OCI-LY1 (cell line): Measurements from ENCODE around the gene CHN2.

Source experiments
- H2AFZ ChIP-seq: fragments of 200-600 bp; sonication (generic), shearing (Covaris generic); 2 replicates; pipeline ENCODE4 v1.6.0; 2014; ENCODE audit warnings: antibody characterized with exemption, mild to moderate bottlenecking, low read length
- H3F3A ChIP-seq: fragments of 200-600 bp; sonication (generic), shearing (Covaris generic); 2 replicates; pipeline ENCODE4 v1.6.0; 2014; ENCODE audit warnings: mild to moderate bottlenecking, antibody characterized with exemption, low read length, moderate library complexity; ENCODE audit not compliant: insufficient read depth
- H3K27ac ChIP-seq: fragments of 200-600 bp; sonication (generic); 2 replicates; pipeline ENCODE4 v1.5.1; 2014; ENCODE audit warnings: low read length, mixed run types, mild to moderate bottlenecking, low read depth; ENCODE audit not compliant: poor library complexity, severe bottlenecking
- H3K27me3 ChIP-seq: fragments of 200-600 bp; sonication (generic); 2 replicates; pipeline ENCODE4 v1.6.0; 2014; ENCODE audit warnings: antibody characterized with exemption, mild to moderate bottlenecking, low read length, moderate library complexity; ENCODE audit not compliant: insufficient read depth
- H3K36me3 ChIP-seq: fragments of 200-600 bp; sonication (generic); 2 replicates; pipeline ENCODE4 v1.6.1; 2014; ENCODE audit warnings: mild to moderate bottlenecking, antibody characterized with exemption, low read length, moderate library complexity, mixed read lengths; ENCODE audit not compliant: insufficient read depth
- H3K4me1 ChIP-seq: fragments of 200-600 bp; sonication (generic); 2 replicates; pipeline ENCODE4 v1.5.1; 2014; ENCODE audit warnings: mild to moderate bottlenecking, low read length, moderate library complexity; ENCODE audit not compliant: insufficient read depth, severe bottlenecking
- H3K4me2 ChIP-seq: fragments of 200-600 bp; sonication (generic), shearing (Covaris generic); 2 replicates; pipeline ENCODE4 v1.6.1; 2014; ENCODE audit warnings: low read length
- H3K4me3 ChIP-seq: fragments of 200-600 bp; sonication (generic); 2 replicates; pipeline ENCODE4 v1.5.1; 2014; ENCODE audit warnings: low read length, low read depth, mild to moderate bottlenecking, mixed read lengths; ENCODE audit not compliant: poor library complexity, severe bottlenecking
- H3K79me2 ChIP-seq: fragments of 200-600 bp; shearing (Covaris generic); 2 replicates; pipeline ENCODE4 v1.6.1; 2016; ENCODE audit warnings: mixed run types, low read length, mixed read lengths; ENCODE audit not compliant: insufficient read depth
- H3K9ac ChIP-seq: fragments of 200-600 bp; sonication (generic), shearing (Covaris generic); 2 replicates; pipeline ENCODE4 v1.6.1; 2014; ENCODE audit warnings: mild to moderate bottlenecking, low read length, mixed read lengths
- H3K9me2 ChIP-seq: fragments of 200-600 bp; sonication (generic), shearing (Covaris generic); 2 replicates; pipeline ENCODE4 v1.6.1; 2014; ENCODE audit warnings: low read depth, mild to moderate bottlenecking, low read length, mixed read lengths
- H3K9me3 ChIP-seq: fragments of 200-600 bp; shearing (Covaris generic); 2 replicates; pipeline ENCODE4 v1.6.1; 2014; ENCODE audit warnings: low read length, mixed read lengths
- H4K20me1 ChIP-seq: fragments of 200-600 bp; sonication (generic), shearing (Covaris generic); 2 replicates; pipeline ENCODE4 v1.6.0; 2016; ENCODE audit warnings: mild to moderate bottlenecking, low read length; ENCODE audit not compliant: insufficient read depth
- CTCF ChIP-seq: fragments of 200-600 bp; sonication (generic), shearing (Covaris generic); IDR thresholded peaks from 2 replicates; pipeline ENCODE4 v1.5.1; 2017; ENCODE audit warnings: mild to moderate bottlenecking, antibody characterized with exemption, low read length, moderate library complexity, mixed read lengths
- EZH2 ChIP-seq: fragments of 200-600 bp; sonication (generic), shearing (Covaris generic); IDR thresholded peaks from 2 replicates; pipeline ENCODE4 v1.8.0; 2017; ENCODE audit warnings: borderline replicate concordance, mixed run types, mild to moderate bottlenecking, antibody characterized with exemption, low read length, moderate library complexity, mixed read lengths

CHN2 gene

DNA sequence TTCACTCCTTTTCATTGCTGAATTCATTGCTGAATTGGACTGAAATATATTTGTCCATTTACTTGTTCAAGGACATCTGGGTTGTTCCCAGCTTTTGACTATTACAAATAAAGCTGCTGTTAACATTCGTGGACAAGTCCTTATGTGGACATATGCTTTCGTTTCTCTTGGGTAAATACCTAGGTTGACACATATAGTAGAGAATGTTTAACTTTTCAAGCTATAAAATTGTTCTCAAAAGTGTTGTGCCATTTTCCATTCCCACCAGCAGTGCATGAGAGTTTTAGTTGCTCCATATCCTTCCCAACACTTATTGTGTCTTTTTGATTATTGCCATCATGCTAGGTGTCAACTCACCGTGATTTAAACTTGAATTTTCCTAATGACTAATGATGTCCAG is 30.7 kb upstream of the CHN2 start:
- H3K9me2 ChIP-seq: no peaks in the 10 kb centered on the region
- H3K9me3 ChIP-seq: peaks cover 11% of the 10 kb centered on the region
- no peaks in the 10 kb centered on the region for H3K4me1 ChIP-seq
- H3K9ac ChIP-seq: no peak overlapping the region
- no peaks in the 10 kb centered on the region for H3F3A ChIP-seq
- no peaks in the 10 kb centered on the region for H3K36me3 ChIP-seq
- TF ChIP-seq CTCF (no peak), EZH2 (no peak)
- no peaks in the 10 kb centered on the region for H4K20me1 ChIP-seq
- no peak overlapping the region for H3K27ac ChIP-seq
- H3K4me3 ChIP-seq: no peak overlapping the region
- no peaks in the 10 kb centered on the region for H3K27me3 ChIP-seq
- H3K79me2 ChIP-seq: no peaks in the 10 kb centered on the region
- H2AFZ ChIP-seq: no peak overlapping the region
- H3K4me2 ChIP-seq: no peak overlapping the region

DNA sequence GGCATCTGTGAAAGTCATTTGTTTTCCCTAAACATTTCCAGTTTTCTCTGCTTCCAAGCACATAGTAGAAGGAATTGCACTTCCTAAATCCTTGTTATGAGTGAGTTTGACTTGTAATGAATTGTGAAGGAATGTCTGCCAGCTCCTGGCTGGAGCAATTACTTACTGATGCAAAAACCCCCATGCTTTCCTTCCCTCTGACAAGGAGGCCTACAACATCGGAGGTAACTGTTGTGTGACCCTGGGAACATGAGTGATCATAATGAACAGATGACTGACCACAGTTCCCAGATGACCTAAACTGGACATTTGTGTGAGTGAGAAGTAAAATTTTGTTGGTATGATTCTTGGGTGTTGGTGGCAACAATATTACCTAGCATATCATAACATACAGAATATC is 26.9 kb upstream of the CHN2 start:
- Histone ChIP-seq H3K36me3 (no peaks in the 10 kb centered on the region), H3K4me1 (no peaks in the 10 kb centered on the region), H3K27ac (no peak overlapping the region), H3K79me2 (no peaks in the 10 kb centered on the region), H3K4me2 (no peak overlapping the region), H3K9ac (no peak overlapping the region), H3K27me3 (no peaks in the 10 kb centered on the region), H3F3A (no peaks in the 10 kb centered on the region), H3K9me3 (peaks cover 11% of the 10 kb centered on the region), H4K20me1 (no peaks in the 10 kb centered on the region), H2AFZ (no peak overlapping the region), H3K9me2 (no peaks in the 10 kb centered on the region), H3K4me3 (no peak overlapping the region)
- no peak for TF ChIP-seq EZH2
- no peak for TF ChIP-seq CTCF

DNA sequence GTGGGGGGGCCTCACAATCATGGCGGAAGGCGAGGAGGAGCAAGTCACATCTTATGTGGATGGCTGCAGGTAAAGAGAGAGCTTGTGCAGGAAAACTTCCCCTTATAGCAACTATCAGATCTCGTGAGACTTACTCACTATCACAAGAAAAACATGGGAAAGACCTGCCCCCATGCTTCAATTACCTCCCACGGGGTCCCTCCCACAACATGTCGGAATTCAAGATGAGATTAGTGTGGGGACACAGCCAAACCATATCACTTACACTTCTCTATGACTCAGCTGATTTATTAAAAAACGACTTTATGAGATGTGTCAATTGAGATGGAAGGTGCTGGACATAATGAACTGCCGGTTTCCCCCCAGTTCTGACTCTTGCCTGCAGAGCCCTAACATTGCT is 23.8 kb upstream of the CHN2 start:
- Histone ChIP-seq H2AFZ (no peak overlapping the region), H3K9ac (no peak overlapping the region), H3K36me3 (no peaks in the 10 kb centered on the region), H3K27me3 (no peaks in the 10 kb centered on the region), H4K20me1 (no peaks in the 10 kb centered on the region), H3K4me2 (no peak overlapping the region), H3K4me3 (no peak overlapping the region), H3K79me2 (no peaks in the 10 kb centered on the region), H3K27ac (no peak overlapping the region), H3K9me2 (no peaks in the 10 kb centered on the region), H3K9me3 (peaks cover 7% of the 10 kb centered on the region; the same call in 1 of the 2 replicates), H3F3A (no peaks in the 10 kb centered on the region), H3K4me1 (no peaks in the 10 kb centered on the region)
- no peak for TF ChIP-seq EZH2
- no peak for TF ChIP-seq CTCF
